DLD1 (cell line): Measurements from ENCODE around the gene THNSL1.
"Not testable (repeated sequence)": the region's sequence is repeated elsewhere in the genome, so short reads cannot be mapped to it uniquely, and the experiment has no call there.

Experiments used
- in situ Hi-C: cut with HindIII; loops from 2 replicates; pipeline ENCODE4 v1.10.0; 2017; ENCODE audit warnings: low sequenced_read_pairs

The THNSL1 gene, protein sequence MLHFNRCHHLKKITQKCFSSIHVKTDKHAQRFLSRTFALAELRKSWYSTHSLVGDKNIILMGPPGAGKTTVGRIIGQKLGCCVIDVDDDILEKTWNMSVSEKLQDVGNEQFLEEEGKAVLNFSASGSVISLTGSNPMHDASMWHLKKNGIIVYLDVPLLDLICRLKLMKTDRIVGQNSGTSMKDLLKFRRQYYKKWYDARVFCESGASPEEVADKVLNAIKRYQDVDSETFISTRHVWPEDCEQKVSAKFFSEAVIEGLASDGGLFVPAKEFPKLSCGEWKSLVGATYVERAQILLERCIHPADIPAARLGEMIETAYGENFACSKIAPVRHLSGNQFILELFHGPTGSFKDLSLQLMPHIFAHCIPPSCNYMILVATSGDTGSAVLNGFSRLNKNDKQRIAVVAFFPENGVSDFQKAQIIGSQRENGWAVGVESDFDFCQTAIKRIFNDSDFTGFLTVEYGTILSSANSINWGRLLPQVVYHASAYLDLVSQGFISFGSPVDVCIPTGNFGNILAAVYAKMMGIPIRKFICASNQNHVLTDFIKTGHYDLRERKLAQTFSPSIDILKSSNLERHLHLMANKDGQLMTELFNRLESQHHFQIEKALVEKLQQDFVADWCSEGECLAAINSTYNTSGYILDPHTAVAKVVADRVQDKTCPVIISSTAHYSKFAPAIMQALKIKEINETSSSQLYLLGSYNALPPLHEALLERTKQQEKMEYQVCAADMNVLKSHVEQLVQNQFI

DNA sequence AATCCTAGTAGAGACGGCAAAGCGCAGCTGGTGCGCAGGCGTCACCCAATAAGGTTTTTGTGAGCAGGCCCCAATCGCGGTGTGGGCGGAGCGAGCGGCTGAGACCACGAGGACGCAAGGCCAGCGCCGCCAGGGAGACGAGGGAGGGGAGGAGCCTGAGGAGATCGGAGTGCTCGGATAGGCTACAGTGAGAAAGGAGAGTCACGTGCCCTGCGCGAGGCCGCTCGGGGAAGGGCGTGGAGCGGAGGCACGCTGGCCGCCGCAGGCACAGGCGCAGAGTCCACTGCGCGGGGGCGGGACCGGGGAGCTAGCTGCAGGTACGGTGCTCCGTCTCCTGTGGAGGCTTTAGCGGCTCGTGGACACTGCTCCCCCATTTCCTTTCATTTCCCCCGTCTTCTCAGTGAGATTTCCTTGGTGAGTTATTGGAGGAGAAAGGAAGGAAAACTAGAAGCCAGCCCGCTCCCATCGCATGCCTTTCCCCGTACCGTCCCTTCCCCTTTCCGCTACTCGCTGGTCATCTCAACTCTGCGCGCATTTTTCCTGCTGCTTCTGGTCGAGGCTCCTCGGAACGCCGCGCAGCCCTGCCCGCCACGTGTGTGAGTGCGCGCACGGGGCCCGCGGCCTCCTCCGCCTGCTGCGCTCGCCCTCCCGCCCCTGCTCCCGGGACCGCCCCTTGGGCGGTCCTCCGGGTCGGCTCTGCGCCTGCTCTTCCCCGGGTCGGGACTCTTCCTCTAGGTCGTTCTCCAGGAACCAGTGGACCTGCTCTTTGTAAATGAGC lies at the start of gene THNSL1:
TSS of gene THNSL1 (plus strand) at position 237 of the 778 bp plus-strand sequence. CDS start 6,612 bp downstream, outside the sequence.
- in situ Hi-C loops, result no loop called here

DNA sequence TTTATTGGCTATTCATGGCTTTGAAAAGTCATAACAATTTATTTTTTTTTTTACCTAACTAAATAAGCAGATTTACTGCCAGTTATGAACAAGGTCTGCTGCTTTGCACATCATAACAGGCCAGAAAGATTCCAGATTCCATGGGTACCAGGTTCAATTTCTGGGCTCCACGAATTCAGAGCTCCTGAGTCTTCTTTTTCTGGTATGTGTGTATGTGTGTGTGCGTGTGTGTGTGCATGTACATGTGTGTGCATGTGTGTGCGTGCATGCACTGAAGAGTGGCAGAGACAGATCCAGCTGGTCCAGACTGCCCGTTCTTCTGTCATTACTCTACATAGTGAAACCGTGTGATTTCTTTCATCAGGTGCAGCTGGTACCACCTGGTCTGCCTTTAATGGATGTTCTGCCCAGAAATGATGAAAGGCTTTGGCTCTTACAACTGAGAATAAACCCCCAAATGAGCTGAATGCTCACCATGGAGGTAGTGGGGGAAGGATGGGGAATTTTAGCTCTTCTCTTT lies 49.4 kb upstream of the THNSL1 start:
- in situ Hi-C loops, result no loop called here

GRCh38 chr10:24968349-24968748 lies 48.1 kb upstream of the THNSL1 start:
- in situ Hi-C loops, result no loop called here

DNA sequence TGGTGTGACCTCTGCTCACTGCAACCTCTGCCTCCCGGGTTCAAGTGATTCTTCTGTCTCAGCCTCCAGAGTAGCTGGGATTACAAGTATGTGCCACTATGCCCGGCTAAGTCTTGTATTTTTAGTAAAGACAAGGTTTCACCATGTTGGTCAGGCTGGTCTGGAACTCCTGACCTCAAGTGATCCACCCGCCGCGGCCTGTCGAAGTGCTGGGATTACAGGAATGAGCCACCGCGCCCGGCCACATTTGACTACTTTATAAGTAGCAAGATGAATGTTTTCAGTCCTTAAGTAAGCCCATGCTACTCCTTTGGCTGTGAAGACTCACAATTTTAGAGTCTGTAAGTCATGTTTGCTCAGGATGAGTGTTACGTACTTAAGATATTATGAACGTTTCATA lies 47.5 kb upstream of the THNSL1 start:
- in situ Hi-C loops, result not testable (repeated sequence)

DNA sequence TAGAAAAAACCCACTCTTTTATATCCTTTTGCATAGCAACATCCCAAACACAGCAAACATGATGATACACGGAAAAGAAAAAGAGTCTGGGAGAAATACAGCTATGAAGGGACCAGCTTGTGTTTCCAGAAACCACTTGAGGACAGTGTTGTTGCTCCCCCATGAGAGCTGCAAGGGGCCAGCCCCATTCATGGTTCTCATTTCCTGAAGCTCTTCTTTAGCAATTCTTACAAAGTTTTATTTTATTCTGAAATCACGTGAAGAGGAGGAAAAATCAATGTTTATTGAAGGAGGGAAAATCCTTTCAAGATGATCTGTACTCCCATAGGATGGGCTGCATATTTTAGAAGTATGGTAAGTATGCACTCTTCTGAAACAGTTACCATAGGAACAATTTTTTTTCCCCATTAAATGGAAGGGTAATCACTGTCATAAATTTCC lies 46.6 kb upstream of the THNSL1 start:
- in situ Hi-C loops, result no loop called here

- in situ Hi-C loops, result no loop called here
These were observed 45.0 kb upstream of the THNSL1 start for GRCh38 chr10:24971374-24971773.

DNA sequence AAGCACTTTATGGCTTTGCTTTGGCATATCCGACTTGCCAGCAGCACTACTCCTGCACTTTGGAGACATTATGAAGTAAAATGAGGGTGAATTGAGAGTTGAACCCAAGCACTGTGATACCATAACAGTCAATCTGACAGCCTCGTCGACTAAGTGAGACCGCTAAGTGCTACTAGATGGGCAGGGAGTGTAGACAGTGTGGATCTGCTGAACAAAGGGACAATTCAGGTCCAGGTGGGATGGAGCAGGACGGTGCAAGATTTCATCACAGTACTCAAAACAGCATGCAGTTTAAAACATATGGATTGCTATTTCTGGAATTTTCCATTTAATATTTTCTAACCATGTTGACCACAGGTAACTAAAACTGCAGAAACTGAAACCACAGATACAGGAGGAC lies 43.2 kb upstream of the THNSL1 start:
- in situ Hi-C loops, result no loop called here

GRCh38 chr10:24974976-24975375 lies 41.4 kb upstream of the THNSL1 start:
- in situ Hi-C loops, result no loop called here

GRCh38 chr10:24979685-24980084 lies 36.7 kb upstream of the THNSL1 start:
- in situ Hi-C loops, result no loop called here

- in situ Hi-C loops, result no loop called here
These were observed 35.2 kb upstream of the THNSL1 start for GRCh38 chr10:24981161-24981710.

DNA sequence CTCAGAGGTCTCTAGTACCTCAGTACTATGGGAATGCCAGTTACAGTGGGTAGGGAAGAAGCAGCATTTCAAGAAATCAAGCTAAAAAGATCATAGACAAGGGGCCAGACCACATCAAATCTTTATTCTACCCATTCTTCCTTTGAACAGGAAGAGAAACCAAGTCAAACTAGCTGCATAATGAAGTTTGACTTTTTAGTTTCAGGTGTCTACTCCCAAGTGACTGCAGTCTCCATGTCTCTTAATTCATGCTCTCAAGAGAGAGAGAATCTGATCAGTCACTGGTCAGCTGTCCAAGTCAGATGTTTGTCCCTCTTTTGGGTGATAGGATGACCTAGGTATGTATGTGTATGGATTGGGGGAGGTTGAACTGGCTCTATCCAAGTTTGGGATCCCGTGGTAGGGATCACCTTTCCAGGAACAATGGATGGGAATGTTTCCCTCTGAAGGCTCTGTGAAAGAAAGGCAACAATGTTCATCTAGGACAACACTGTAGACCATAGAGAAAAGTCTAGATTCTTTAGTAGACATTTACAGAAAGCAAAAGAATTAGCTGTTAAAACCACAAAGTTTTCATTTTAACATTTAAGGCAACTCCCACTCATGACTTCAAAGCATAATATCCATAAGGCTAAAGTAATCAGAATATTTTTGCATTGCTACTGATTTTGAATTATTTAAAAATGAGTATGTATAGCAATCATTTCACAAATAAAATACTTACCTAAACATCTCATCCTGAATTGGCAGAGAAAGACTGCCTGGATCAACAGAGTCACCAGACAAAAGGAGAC lies 33.9 kb upstream of the THNSL1 start:
- in situ Hi-C loops, result no loop called here

- in situ Hi-C loops, result no loop called here
These were observed 33.3 kb upstream of the THNSL1 start for GRCh38 chr10:24983130-24983529.

- in situ Hi-C loops, result no loop called here
These were observed 32.5 kb upstream of the THNSL1 start for GRCh38 chr10:24983946-24984345.

GRCh38 chr10:24984906-24985305 lies 31.5 kb upstream of the THNSL1 start:
- in situ Hi-C loops, result no loop called here

GRCh38 chr10:24988831-24989640 lies 27.4 kb upstream of the THNSL1 start:
- in situ Hi-C loops, result no loop called here

DNA sequence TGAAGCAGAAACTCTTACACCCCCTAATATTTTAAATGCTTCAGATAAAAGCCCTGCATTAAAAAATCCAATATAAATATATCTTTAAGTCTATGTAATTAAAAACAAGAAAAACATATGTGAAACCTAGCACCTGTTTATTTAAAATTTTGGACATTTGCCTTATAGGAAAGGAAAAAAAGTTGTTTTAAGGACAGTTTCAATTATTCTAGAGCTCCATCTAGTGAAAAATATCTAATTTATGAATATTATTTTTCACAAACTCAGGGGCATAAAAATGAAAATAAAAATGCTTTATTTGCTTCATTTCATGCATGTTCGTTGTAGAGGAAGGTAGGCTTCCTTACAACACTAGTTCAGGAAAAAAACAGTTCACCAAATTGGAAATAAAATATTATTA lies 26.5 kb upstream of the THNSL1 start:
- in situ Hi-C loops, result no loop called here

GRCh38 chr10:24991298-24991697 lies 25.1 kb upstream of the THNSL1 start:
- in situ Hi-C loops, result no loop called here

DNA sequence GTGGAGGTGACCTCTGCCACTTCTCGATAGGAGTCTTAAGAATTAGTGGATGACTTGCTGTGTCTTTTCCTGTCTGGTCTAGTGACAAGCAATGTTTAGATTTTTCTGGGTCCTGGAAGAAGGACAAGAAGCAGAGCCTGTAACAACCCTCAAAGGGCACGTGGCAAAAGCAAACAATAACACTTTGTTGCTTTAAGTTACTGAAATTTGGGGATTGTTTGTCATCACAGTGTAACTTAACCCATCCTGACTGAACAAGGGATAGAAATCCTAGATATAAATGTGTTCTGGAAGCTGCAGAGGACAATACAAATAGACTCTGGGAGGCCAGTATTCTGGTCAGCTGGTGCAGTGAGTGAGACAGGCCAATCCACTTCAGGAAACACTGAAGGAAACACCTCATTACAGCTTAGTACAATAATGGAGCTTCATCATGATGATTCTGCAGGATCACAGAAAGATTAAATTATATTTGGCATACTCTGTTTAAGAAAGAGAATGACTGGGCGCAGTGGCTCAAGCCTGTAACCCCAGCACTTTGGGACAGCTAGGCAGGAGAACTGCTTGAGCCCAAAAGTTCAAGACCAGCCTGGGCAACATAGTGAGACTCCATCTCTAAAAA lies 23.8 kb upstream of the THNSL1 start:
- in situ Hi-C loops, result no loop called here
